IgD-negative memory B cell (primary cell): ENCODE results near the gene CCR2. TPM values are rescaled to one million over a fixed set of nuclear protein-coding genes. Genes with fewer than 3 reads are reported as not detected.
"Not testable (repeated sequence)": the region's sequence is repeated elsewhere in the genome, so short reads cannot be mapped to it uniquely, and the experiment has no call there.

ENCODE experiments used
- H3K27ac Mint-ChIP-seq, 3 donors: one replicate each; pipeline ENCODE4 v1.8.0; 2020 to 2022; ENCODE audit warnings: mild to moderate bottlenecking in 3 of 3, mixed read lengths in 3 of 3, moderate library complexity in 1 of 3
- H3K27me3 Mint-ChIP-seq: one replicate; pipeline ENCODE4 v1.8.0; 2021; ENCODE audit warnings: mixed read lengths
- H3K36me3 Mint-ChIP-seq: one replicate; pipeline ENCODE4 v1.8.0; 2020; ENCODE audit warnings: mild to moderate bottlenecking, mixed read lengths
- H3K4me1 Mint-ChIP-seq, 3 donors: one replicate each; pipeline ENCODE4 v1.8.0; 2020 to 2022; ENCODE audit warnings: mixed read lengths in 3 of 3, mild to moderate bottlenecking in 1 of 3
- H3K4me3 Mint-ChIP-seq, 4 donors: one replicate each; pipeline ENCODE4 v1.8.0; 2020 to 2022; ENCODE audit warnings: mild to moderate bottlenecking in 4 of 4, mixed read lengths in 4 of 4, moderate library complexity in 3 of 4
- H3K9me3 Mint-ChIP-seq, 3 donors: one replicate each; pipeline ENCODE4 v1.8.0; 2020 to 2021; ENCODE audit warnings: mixed read lengths in 3 of 3, mild to moderate bottlenecking in 1 of 3
- polyA plus RNA-seq: library from polyadenylated mRNA; unstranded; fragments of 300-500 nt; fragmentation: Illumina TruSeq; gene quantifications from one replicate; pipeline ENCODE4 v1.2.3, GENCODE V29; 2021

Gene CCR2
- polyA plus RNA-seq, 1 donor from 2014 or later, result 10.9 TPM

GRCh38 chr3:46398186-46398955 lies 44.5 kb downstream of the CCR2 start:
- Mint-ChIP-seq H3K9me3 (peaks cover 2 to 4% (median 3%) of the 10 kb centered on the region in 3 donors), H3K4me3 (no peak overlapping the region), H3K36me3 (no peaks in the 10 kb centered on the region), H3K27ac (no peak overlapping the region), H3K27me3 (peaks cover 3% of the 10 kb centered on the region), H3K4me1 (peaks cover 8 to 20% (median 8%) of the 10 kb centered on the region in 3 donors)

- H3K27ac Mint-ChIP-seq, result no peak overlapping the region
- no peaks in the 10 kb centered on the region for H3K36me3 Mint-ChIP-seq
- peaks cover 5% of the 10 kb centered on the region for H3K27me3 Mint-ChIP-seq
- no peak overlapping the region for H3K4me3 Mint-ChIP-seq
- peaks cover 8 to 20% (median 8%) of the 10 kb centered on the region in 3 donors for H3K4me1 Mint-ChIP-seq
- H3K9me3 Mint-ChIP-seq, result peaks cover 2 to 4% (median 3%) of the 10 kb centered on the region in 3 donors
Measured at GRCh38 chr3:46399098-46399497, 45.2 kb downstream of the CCR2 start.

DNA sequence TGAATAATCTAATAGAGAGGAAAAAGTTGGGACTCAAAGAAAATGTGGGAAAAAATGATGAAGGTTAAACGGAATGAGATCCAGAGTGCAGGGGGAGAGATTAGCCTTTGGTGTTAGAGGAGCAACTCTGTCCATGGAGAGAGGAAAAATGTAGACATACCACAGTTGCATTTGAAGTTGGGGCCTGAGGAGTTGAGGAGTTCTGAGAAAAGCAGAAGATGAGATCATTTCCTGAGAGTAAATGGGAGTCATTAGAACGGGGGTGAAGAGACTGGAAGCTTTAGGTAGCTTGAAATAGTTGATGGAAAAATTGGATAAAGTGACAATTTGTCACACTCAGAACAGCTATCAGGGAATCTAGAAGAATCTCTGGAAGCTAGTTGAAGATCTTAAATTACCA lies 45.6 kb downstream of the CCR2 start:
- Mint-ChIP-seq H3K4me1 (peaks cover 6 to 20% (median 8%) of the 10 kb centered on the region in 3 donors), H3K9me3 (peaks cover 2 to 4% (median 3%) of the 10 kb centered on the region in 3 donors), H3K27me3 (peaks cover 5% of the 10 kb centered on the region), H3K36me3 (no peaks in the 10 kb centered on the region), H3K27ac (no peak overlapping the region), H3K4me3 (no peak overlapping the region)

DNA sequence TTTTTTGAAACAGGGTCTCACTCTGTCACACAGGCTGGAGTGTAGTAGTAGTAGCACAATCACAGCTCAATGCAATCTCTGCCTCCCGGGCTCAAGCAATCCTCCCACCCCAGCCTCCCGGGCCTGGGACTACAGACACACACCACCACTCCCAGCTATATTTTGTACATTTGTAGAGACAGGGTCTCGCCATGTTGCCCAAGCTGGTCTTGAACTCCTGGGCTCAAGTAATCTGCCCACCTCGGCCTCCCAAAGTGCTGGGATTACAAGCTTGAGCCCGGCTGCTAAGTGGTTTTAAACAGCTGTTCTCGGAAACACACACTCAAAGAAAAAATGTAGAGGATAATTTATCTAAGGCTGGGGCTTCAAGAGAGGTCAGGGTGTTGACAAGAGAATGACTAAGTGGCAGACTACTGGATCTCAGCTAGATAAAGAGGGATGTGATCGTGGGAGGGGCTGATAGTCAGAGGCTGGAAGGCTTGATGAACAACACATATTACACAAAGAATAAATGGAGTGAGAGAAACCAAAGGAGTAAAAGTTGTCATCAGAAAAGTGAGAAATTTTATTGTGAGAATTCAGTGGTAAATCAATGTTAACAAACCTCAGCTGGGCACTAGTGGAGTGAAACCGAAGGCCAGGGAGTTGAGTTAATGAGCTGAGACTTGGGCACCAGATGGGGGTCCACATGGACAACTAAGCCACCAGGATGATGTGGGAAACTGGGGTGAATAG lies 46.3 kb downstream of the CCR2 start:
- H3K4me3 Mint-ChIP-seq, result no peak overlapping the region
- no peak overlapping the region for H3K27ac Mint-ChIP-seq
- peaks cover 2 to 4% (median 3%) of the 10 kb centered on the region in 3 donors for H3K9me3 Mint-ChIP-seq
- no peaks in the 10 kb centered on the region for H3K36me3 Mint-ChIP-seq
- H3K27me3 Mint-ChIP-seq, result peaks cover 5% of the 10 kb centered on the region
- H3K4me1 Mint-ChIP-seq, result peaks cover 6 to 19% (median 8%) of the 10 kb centered on the region in 3 donors

- H3K27me3 Mint-ChIP-seq, result peaks cover 5% of the 10 kb centered on the region
- no peak overlapping the region for H3K27ac Mint-ChIP-seq
- H3K36me3 Mint-ChIP-seq, result no peaks in the 10 kb centered on the region
- H3K9me3 Mint-ChIP-seq, result peaks cover 2 to 4% (median 3%) of the 10 kb centered on the region in 3 donors
- no peak overlapping the region for H3K4me3 Mint-ChIP-seq
- peaks cover 6 to 13% (median 8%) of the 10 kb centered on the region in 3 donors for H3K4me1 Mint-ChIP-seq
Measured at GRCh38 chr3:46400846-46401245, 46.9 kb downstream of the CCR2 start.

- peaks cover 4 to 11% (median 8%) of the 10 kb centered on the region in 3 donors for H3K4me1 Mint-ChIP-seq
- no peak overlapping the region for H3K4me3 Mint-ChIP-seq
- H3K36me3 Mint-ChIP-seq, result no peaks in the 10 kb centered on the region
- H3K27me3 Mint-ChIP-seq, result peaks cover 5% of the 10 kb centered on the region
- no peak overlapping the region for H3K27ac Mint-ChIP-seq
- peaks cover 2 to 4% (median 3%) of the 10 kb centered on the region in 3 donors for H3K9me3 Mint-ChIP-seq
Measured at GRCh38 chr3:46401579-46401978, 47.7 kb downstream of the CCR2 start.

DNA sequence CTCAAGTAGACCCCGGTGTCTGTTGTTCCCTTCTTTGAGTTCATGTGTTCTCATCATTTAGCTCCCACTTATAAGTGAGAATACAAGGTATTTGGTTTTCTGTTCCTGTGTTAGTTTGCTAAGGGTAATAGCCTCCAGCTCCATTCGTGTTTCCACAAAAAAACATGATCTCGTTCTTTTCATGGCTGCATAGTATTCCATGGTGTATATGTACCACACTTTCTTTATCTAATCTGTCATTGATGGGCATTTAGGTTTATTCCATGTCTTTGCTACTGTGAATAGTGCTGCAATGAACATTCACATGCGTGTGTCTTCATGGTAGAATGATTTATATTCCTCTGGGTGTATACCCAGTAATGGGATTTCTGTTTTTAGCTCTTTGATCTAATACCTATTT lies 49.0 kb downstream of the CCR2 start:
- H3K27me3 Mint-ChIP-seq, H3K4me3 Mint-ChIP-seq, H3K36me3 Mint-ChIP-seq, H3K9me3 Mint-ChIP-seq, H3K27ac Mint-ChIP-seq: not testable (repeated sequence)
- peaks cover 6 to 23% (median 10%) of the 10 kb centered on the region in 3 donors for H3K4me1 Mint-ChIP-seq

DNA sequence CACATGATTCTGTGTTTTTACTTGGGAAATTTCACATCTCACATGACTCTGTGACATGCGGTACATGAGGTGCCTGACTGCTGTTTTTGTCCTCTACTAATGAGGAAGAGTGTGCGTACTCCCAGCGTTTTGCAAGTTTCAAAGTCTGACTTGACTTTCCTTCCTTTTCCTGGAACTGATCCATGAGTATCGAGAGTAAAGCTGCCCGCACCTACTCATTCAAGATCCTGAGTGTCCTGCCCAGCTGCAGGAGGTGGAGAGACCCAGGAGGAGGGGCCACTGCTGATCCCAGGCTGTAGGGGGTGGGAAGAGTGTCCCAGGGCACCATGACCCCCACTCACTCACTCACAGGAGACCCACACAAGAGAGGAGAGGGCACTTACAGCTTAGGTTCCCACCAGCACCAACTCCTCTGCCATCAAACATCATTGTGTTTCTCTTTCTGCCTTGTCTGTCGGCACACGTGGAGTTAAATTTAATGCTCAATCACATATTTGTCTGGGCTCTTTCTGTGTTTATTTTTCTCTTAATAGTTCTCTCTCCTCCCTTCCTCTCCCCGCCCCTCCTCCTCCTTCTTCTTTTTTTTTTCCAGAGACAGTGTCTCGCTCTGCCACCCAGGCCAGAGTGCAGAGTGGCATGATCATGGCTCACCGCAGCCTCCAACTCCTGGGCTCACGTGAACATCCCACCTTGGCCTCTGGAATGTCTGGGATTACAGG lies 51.5 kb downstream of the CCR2 start:
- peak overlapping the region in 1 of 4 donors; percentile 17 for H3K4me3 Mint-ChIP-seq
- H3K4me1 Mint-ChIP-seq, result peaks cover 7 to 23% (median 13%) of the 10 kb centered on the region in 3 donors
- H3K9me3 Mint-ChIP-seq, result peaks cover 2 to 4% (median 3%) of the 10 kb centered on the region in 3 donors
- H3K27me3 Mint-ChIP-seq, result peaks cover 6% of the 10 kb centered on the region
- no peaks in the 10 kb centered on the region for H3K36me3 Mint-ChIP-seq
- no peak overlapping the region for H3K27ac Mint-ChIP-seq

DNA sequence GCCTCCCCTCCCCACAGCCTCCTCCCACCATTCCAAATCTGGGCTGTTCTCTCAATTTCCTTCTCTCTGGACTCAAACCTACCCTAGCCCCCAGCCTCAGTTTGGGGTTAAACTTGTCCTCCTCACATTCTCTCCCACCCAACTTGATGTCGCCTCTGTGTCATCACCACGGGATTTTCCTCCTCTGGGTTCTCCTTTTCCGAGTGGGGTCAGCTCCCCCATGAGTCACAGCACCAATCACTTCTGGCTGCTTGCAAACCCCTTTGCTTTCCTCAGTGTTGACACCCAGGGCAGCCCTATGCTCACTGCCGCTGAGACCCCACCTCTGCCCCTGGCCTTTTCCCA lies 52.5 kb downstream of the CCR2 start:
- Mint-ChIP-seq H3K27me3 (peaks cover 6% of the 10 kb centered on the region), H3K27ac (peak overlapping the region in 2 of 3 donors; percentile 13 to 90), H3K36me3 (peaks cover 1% of the 10 kb centered on the region), H3K4me3 (peak overlapping the region in 3 of 4 donors; percentile 21 to 93 (median 87)), H3K4me1 (peaks cover 7 to 23% (median 13%) of the 10 kb centered on the region in 3 donors), H3K9me3 (peaks cover 2 to 4% (median 3%) of the 10 kb centered on the region in 3 donors)

DNA sequence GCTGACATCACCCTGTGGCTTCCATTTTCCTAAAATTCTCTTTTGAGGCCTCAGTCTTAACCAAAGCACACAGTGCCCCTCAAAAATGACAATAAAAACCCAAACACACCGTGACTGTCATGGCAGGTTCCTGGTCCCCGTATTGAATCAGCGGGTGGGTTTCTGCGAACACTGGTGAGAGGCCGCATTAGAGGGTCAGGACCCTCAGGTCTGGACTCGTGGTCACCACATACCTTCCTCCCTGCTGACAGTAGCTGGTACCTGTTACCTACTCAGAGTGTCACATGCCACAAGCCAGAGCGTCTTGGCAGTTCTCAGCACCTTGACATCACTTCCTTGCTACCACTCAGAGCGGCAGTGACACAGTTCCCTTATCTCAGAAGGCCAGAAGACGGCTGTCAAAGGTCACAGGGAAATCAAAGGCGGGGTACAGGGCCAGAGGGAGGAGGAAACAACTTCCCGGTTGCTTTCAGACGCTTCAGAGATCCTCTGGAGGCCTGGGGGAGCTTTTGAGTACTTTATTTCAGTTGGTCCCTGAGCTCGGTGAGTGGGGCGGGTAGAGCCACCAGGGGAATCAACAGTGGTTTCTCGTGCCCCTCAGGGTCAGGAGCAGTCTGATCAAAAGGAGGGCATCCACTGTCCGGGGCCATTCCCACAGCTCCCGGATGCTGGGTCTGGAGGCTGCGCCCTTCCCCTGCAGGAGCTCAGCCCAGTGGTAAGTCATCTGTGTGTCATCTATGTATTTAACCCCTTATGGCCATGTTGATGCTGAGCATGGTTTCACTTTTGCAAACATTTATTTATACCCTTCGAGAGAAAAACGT lies 53.1 kb downstream of the CCR2 start, which contains the start of the genes CCR5AS and CCRL2:
Gene CCR5AS (minus strand): TSS at position 279 of the 824 bp plus-strand sequence.
Gene CCRL2 (plus strand): TSS at position 472 of the 824 bp plus-strand sequence. CDS start 821 bp downstream, outside the sequence.
- peaks cover 7 to 23% (median 13%) of the 10 kb centered on the region in 3 donors for H3K4me1 Mint-ChIP-seq
- H3K27ac Mint-ChIP-seq, result peak within 1 kb of the TSS; percentile 46 to 90 (median 73)
- peaks cover 2 to 4% (median 3%) of the 10 kb centered on the region in 3 donors for H3K9me3 Mint-ChIP-seq
- peaks cover 1% of the 10 kb centered on the region for H3K36me3 Mint-ChIP-seq
- H3K4me3 Mint-ChIP-seq, result peak within 1 kb of the TSS; percentile 78 to 93 (median 86)
- peaks cover 6% of the 10 kb centered on the region for H3K27me3 Mint-ChIP-seq

GRCh38 chr3:46407970-46408369 lies 54.1 kb downstream of the CCR2 start:
- peaks cover 1% of the 10 kb centered on the region for H3K36me3 Mint-ChIP-seq
- peak overlapping the region in 2 of 4 donors; percentile 29 to 93 for H3K4me3 Mint-ChIP-seq
- H3K4me1 Mint-ChIP-seq, result peaks cover 8 to 23% (median 13%) of the 10 kb centered on the region in 3 donors
- peaks cover 0 to 2% (median under 1%) of the 10 kb centered on the region in 3 donors for H3K9me3 Mint-ChIP-seq
- no peak overlapping the region for H3K27ac Mint-ChIP-seq
- H3K27me3 Mint-ChIP-seq, result peaks cover 4% of the 10 kb centered on the region

- Mint-ChIP-seq H3K4me3 (peak overlapping the region in 1 of 4 donors; percentile 65), H3K4me1 (peaks cover 8 to 23% (median 13%) of the 10 kb centered on the region in 3 donors), H3K9me3 (no peaks in the 10 kb centered on the region), H3K27me3 (peaks cover 2% of the 10 kb centered on the region), H3K27ac (no peak overlapping the region), H3K36me3 (peaks cover 1% of the 10 kb centered on the region)
Measured at GRCh38 chr3:46408853-46409252, 54.9 kb downstream of the CCR2 start.

GRCh38 chr3:46409739-46410489 lies 56.0 kb downstream of the CCR2 start:
- peaks cover 1% of the 10 kb centered on the region for H3K36me3 Mint-ChIP-seq
- peak overlapping the region in 1 of 3 donors; percentile 82 for H3K27ac Mint-ChIP-seq

More at GRCh38 chr3:46409739-46410489, 56.0 kb downstream of the CCR2 start:
- Mint-ChIP-seq H3K27me3 (peaks cover 2% of the 10 kb centered on the region), H3K9me3 (no peaks in the 10 kb centered on the region), H3K4me1 (peaks cover 8 to 18% (median 13%) of the 10 kb centered on the region in 3 donors), H3K4me3 (peak overlapping the region in 1 of 4 donors; percentile 78)
